Left hindlimb (tissue), 1 donor: ENCODE measurements around the gene ENPEP.
"Not testable (repeated sequence)": the region's sequence is repeated elsewhere in the genome, so short reads cannot be mapped to it uniquely, and the experiment has no call there.

ENCODE experiments used
- DNase-seq: peaks from one replicate; pipeline ENCODE4 v3.0.0-alpha.2; 2018

The ENPEP gene

DNA sequence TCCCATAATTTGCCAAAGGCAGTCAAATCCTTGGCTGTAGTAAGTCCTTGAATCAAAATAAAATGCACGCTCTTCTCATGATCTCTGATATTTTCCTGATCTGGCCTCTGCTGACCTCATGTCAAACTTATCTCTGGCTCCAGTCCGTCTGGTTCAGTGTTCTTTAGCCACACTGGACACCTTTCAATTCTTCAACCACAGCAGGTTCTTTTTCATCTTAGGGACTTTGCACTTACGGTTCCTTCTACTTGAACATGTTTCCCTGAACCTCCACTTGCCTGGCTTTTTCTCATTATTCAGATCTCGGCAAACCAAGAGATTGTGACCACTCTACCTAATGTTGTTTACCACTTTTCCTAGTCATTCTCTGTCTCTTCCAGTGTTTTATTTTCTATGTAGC lies 10.3 kb downstream of the ENPEP start:
- no peak for DNase-seq

DNA sequence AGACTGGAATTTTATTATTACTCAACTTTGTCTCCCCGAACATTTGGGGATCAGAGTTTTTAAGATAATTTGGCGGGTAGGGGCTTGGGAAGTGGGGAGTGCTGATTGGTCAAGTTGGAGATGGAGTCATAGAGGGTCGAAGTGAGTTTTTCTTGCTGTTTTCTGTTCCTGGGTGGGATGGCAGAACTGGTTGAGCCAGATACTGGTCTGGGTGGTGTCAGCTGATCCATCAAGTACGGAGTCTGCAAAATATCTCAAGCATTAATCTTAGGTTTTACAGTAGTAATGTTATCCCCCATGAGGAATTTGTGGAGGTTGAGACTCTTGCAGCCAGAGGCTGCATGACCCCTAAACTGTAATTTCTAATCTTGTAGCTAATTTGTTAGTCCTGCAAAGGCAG lies 10.9 kb downstream of the ENPEP start:
- DNase-seq, result not testable (repeated sequence)

GRCh38 chr4:110487873-110488272 lies 11.9 kb downstream of the ENPEP start:
- no peak for DNase-seq

- DNase-seq, result no peak
Observed at GRCh38 chr4:110489901-110490508, 14.1 kb downstream of the ENPEP start.

- no peak for DNase-seq
Observed at GRCh38 chr4:110492522-110492921, 16.6 kb downstream of the ENPEP start.

- no peak for DNase-seq
Observed at GRCh38 chr4:110493520-110493919, 17.6 kb downstream of the ENPEP start.

- no peak for DNase-seq
Observed at GRCh38 chr4:110498420-110498819, 22.5 kb downstream of the ENPEP start.

- no peak for DNase-seq
Observed at GRCh38 chr4:110499126-110499525, 23.2 kb downstream of the ENPEP start.

DNA sequence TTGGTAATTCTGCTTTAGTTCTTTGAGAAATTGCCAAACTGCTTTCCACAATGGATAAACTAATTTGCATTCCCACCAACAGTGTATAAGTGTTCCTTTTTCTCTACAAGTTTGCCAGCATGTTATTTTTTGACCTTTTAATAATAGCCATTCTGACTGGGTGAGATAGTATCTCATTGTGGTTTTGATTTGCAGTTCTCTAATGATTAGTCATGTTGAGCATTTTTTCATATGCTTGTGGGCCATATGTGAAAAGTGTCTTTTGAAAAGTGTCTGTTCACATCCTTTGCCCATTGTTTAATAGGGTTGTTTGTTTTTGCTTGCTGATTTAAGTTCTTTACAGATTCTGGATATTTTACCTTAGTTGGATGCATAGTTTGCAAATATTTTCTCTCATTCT lies 25.9 kb downstream of the ENPEP start:
- no peak for DNase-seq

GRCh38 chr4:110503270-110504083 lies 27.5 kb downstream of the ENPEP start:
- peak; percentile 69 for DNase-seq

DNA sequence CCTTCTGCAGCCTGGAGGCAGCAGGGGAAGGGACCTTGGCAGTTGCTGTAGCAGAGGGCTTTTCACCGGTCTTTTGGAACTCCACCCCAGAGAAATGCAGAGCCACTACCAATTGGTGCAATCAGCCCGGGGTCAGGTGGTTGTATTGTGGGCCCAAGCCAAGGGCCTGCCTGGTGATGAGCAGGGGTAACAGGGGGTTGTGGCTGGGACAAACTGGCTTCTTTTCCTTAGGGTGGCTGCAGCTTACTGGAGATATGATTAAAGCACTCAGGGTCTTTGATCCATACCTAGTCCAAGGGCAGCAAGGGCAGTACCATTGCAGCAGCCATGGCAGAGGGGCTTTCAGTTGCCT lies 28.1 kb downstream of the ENPEP start:
- no peak for DNase-seq

DNA sequence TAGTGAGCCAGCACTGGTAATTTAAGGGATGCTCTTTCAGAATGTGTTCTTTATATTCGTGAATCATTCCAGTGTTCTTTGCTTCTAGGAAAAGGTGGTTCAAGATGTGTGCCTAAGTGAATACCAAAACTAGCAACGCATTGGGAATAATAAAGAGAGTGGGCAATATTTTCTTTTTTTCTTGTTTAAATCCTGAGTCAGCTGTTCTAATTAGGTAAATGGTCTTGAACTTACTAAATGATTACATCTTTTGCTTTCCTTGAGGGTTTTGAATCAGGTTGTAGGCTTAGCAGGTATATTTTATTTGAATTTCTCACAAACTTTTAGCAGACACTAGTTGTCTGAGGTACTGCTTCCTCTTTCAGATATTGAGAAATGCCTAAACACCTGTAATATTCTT lies 29.5 kb downstream of the ENPEP start:
- no peak for DNase-seq

DNA sequence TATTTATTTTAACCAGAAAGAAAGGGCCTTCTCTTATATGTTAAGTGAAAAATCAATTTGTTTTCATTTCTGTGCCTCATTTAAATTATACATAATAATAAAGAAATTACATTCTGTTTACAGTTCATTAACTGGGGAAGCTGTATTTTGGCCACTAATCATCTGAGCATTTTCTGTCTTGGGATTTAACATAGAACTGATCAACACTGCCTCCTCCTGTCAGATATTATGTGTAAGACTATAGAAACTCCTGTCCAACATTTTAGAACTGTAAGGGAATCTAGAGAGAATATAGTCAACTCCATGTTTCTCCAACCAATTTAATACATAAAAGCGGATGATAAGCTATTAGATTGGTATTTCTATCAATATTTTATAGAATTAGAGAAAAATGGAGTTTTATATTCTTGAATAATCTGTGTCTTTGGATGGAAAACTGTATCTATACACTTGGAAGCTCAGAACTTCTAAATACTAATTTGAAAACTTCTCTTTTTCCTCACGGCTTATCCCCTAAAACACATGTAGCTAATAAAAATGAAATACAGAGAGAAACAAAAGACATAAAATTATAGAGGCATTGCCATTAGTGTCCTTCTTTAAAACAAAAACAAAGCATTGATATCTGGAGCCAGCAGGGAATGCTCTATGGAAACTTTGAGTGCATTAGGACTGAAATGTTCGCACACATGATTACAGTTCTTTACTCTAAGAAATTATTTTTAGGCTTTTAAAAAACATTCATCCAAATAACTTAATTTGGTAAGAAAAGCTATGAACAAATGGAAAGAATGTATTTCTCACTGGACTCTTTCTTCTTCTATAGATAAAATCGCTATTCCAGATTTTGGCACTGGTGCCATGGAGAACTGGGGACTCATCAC lies 33.1 kb downstream of the ENPEP start:
- no peak for DNase-seq

DNA sequence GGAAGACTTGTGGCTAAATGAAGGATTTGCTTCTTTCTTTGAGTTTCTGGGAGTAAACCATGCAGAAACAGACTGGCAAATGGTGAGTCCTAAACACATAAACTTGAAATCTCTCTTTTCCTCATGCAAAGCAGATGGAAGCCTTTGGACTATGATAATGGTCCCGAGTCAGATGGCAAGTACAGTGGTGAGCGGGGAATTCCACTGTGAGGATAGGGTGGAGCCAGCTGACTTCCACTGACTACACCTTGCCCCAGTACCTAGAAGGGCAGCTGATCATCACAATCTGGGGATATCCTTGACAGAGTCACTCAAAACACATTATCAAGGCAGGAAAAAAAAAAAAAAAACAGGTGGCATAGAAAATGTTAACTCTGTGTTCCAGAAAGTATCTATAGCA lies 34.3 kb downstream of the ENPEP start:
- no peak for DNase-seq

DNA sequence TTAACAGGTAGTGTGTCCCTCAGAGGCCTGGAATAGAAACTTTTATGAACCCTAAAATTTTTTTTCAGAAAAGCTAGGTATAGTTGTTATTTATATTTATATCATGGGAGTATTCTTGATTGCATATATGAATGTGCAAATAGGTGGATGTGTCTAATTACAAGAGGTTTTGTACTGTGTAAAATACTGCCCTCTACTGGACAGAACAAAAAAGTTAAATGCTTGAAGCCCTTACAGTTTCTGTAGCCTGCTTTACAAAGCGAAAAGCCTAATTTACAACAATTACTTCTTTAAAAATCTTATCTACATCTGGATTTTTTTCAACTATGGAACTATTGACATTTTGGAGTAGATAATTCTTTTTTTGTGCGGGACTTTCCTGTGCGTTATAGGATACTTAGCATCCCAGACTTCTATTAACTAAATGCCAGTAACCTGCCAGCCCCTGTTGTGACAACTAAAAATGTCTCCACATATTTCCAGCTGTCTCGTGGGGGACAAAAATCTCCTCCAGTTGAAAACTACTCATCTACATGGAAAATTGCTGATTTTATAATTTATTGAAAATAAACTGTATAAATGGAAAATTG lies 35.1 kb downstream of the ENPEP start:
- DNase-seq, result no peak

- DNase-seq, result no peak
Observed at GRCh38 chr4:110512901-110513300, 36.9 kb downstream of the ENPEP start.

DNA sequence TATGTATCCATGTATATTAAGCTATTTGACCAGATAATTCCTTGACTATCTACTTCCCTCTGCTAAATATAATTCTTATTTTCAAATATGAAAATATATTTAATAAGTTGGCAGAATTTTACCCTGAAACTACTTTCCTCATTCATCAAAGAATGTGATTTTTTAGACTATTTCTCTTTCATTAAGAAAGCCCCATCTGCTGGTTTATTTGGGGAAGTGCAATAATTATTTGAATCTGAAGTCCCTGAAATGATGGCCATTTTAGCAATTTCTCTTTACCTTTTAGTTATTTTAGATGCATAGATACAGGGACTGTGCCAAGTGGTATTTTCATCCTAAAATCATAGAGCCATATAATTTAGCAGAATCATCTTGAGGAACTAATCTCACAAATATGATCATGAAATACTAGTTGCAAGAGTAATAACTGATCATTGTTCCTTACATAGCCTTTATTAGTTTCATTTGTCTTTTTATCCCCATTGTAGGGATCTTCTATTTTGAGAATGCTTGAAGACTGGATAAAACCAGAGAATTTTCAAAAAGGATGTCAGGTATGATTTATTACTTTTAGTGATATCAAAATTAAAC lies 39.0 kb downstream of the ENPEP start:
- no peak for DNase-seq

- DNase-seq, result no peak
Observed at GRCh38 chr4:110515676-110516075, 39.7 kb downstream of the ENPEP start.

DNA sequence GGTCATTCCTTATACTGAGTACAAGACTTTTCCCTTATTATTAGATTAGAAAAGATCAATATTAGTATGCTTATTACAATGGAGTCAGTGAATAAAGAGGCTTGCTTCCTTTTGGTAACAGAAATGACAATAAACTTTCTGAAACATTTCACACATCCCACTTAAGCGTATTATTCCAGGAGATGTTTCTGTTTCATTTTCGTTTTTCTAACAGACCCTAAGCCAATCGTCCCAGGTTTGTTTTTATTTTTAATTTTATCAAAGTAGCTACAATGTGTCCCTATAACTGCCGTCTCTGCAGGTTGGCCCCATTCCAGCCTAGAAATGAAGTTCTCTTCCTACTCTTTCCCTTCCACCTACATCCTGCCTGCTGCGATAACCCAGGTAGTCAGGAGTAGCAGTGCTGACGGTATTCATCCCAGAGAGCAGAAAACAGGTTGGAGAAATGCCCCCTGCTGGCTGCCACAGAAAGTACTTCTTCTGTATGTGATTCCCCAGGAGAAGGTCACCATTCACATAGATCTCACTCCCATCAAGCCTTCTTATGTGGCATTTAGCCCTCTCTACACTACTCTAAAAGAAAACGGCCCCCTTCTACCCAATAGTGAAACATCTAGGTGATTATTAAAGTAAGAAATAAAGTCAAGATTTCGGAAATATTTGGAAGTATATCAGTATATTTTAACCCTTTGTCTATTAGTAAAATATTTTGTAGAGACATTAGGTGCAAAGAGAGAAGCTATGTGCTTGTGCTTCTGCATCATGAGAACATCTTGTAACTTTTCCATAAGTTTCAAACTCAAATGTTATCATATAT lies 40.4 kb downstream of the ENPEP start:
- peak; percentile 40 for DNase-seq

GRCh38 chr4:110518889-110519490 lies 43.0 kb downstream of the ENPEP start:
- no peak for DNase-seq

DNA sequence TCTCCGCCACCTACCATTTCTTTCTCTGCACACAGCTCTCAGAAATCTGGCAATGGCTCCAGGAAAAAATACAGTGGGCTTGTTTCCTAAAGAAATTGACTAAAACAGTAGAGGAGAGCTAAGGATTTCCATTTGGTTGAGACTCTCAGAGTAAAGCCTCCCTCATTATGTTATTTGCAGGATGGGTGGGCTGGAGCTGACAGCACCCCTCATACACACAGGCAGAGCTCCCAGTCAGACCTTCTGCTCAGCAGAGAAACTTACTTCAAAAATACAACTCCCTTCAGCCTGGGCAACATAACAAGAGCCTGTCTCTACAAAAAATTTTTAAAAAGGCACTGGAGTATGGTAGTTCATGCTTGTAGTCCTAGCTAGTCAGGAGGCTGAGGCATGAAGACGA lies 44.9 kb downstream of the ENPEP start:
- no peak for DNase-seq

GRCh38 chr4:110526589-110526988 lies 50.6 kb downstream of the ENPEP start:
- DNase-seq, result no peak
